CD4-positive, alpha-beta T cell treated with Interleukin-1 beta for 1 hour (primary cell): ENCODE data around the gene THAP8.

Experiments
- DNase-seq, 2 donors: peaks; one replicate each; pipeline ENCODE4 v3.0.0-alpha.2; 2020 to 2022

The THAP8 gene

DNA sequence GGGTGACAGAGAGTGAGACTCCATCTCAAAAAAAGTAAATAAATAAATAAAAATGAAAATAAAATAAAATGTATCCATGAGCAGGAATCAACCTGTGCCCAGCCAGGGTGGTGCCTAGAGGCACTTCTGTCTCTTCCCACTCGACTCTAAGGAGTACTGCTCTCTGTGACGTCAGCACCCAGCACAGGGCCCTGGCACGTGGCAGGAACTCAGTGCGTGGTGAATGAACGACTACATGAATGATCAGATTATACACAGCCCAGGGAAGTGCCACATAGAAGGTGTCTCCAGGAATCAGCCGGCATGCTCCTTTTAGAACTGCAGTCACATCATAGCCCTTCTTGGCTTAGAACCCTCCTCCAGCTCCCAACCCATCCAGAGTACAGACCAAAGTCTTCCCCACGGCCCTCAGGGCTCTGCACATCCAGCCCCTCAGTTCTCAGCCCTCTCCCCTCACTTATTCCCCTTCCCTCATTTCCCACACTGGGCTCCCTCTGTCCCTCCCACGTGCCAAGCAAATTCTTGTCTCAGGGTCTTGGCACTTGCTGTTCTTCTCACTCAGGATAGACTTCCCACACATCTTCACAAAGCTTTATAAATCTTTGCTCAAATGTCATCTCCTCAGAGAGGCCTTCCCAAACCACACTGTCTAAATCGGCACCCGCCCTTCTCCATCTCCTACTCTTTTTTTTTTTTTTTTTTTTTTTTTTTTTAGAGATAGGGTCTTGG, 25.6 kb downstream of the THAP8 start:
- no peak for DNase-seq

DNA sequence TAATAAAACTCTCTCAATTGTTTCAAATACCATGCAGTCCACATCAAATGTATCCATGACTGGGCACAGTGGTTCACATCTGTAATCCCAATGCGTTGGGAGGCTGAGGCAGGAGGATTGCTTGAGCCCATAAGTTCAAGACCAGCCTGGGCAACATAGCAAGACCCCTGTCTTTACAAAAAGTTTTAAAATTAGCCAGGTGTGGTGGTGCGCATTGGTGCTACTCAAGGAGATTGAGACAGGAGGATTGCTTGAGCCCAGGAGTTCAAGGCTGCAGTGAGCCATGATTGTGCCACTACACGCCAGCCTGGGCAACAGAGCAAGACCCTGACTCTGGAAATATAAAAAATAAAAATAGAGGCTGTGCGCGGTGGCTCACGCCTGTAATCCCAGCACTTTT, 26.4 kb downstream of the THAP8 start:
- DNase-seq, result no peak

DNA sequence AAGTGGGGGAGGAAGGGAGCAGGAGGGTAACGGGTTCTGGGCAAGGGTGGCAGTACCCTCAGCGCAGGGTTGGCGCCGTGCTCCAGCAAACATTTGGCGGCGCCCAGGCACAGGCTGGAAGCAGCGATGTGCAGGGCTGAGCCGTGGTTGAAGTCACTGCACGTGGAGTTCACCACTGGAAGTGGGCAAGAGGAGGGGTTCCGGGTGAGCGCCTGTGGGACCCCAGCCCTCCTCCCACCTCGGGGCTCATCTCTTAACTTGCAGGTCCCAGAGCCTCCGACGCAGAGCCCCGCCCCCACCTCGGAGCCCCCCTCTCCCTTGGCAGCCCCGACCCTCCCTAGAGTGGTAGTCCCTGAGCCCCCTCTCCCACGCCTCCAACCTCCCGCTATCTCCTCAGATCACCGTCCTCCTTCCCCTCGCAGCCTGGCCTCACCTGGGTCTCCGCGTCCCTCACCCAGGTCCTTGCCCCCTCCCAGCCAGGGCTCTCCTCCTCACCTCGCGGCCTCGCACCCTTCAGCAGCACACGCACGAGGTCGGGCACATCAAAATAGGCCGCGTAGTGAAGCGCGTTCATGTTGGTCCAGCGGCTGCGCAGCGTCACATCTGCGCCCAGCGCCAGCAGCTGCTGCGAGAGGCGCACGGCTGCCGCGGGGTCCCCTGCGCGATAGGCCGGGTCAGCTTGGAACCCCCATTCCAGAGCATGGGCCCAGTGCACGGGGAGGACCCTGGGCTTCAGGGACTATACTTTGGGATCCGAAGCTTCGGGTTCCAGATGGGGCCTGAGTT, 27.8 kb downstream of the THAP8 start:
- no peak for DNase-seq

DNA sequence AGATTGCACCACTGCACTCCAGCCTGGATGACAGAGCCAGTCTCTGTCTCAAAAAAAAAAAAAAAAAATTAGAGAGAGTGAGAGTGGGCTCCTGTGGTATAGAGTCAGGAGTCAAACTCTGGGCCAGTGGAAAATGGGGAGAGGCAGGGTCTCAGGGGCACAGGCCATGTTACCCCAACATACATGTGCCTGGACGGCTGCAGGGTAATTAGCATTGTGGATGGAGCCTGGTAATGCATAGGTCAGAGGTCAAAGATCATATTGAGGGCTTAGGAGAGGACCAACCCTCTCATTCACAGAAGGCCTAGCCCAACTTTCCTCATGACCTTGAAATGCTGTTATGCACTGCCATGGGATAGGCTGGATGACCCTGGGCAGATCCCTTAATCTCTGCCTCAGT, 28.5 kb downstream of the THAP8 start:
- DNase-seq, result no peak

DNA sequence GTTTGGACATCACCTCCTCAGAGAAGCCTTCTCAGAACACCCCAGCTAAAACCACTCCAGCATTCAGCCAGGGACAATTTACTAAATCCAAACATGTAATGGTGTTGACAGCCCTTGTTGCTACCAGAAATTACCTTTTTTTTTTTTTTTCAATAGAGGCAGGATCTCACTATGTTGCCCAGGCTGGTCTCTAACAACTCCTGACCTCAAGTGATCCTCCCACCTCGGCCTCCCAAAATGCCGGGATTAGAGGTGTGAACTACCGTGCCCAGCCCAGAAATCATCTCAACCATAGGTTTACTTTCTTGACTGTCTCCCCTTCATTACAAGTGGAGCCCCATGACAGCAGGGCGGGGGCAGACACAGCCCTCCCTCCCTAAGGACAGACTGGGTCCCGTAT, 30.7 kb downstream of the THAP8 start:
- no peak for DNase-seq

DNA sequence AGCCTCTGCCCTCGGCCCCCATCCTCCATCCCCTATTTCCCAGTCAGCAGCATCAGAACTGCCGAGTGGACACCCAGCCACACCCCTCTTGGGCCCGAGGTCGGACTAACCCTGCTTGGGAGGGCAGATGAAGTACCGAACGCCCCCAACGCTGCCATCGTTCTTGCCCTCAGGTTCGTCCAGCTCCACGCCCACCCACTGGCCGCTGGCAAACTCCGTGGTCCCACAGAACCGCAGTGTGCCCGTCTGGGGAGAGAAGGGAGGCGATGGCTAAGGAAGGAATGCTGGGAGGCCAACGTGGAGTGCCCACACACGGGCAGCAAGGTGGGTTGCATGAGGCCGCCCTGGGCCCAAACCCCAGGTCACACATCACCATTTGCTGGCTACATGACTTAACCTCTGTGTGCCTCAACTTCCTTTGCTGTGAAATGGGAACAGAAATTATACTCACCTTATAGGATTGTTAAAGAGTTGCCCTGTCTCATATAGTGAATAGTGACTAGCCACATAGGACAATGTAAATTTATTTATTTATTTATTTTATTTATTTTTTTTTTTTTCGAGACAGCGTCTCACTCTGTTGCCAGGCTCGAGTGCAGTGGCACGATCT, 34.9 kb downstream of the THAP8 start:
- DNase-seq, result no peak

DNA sequence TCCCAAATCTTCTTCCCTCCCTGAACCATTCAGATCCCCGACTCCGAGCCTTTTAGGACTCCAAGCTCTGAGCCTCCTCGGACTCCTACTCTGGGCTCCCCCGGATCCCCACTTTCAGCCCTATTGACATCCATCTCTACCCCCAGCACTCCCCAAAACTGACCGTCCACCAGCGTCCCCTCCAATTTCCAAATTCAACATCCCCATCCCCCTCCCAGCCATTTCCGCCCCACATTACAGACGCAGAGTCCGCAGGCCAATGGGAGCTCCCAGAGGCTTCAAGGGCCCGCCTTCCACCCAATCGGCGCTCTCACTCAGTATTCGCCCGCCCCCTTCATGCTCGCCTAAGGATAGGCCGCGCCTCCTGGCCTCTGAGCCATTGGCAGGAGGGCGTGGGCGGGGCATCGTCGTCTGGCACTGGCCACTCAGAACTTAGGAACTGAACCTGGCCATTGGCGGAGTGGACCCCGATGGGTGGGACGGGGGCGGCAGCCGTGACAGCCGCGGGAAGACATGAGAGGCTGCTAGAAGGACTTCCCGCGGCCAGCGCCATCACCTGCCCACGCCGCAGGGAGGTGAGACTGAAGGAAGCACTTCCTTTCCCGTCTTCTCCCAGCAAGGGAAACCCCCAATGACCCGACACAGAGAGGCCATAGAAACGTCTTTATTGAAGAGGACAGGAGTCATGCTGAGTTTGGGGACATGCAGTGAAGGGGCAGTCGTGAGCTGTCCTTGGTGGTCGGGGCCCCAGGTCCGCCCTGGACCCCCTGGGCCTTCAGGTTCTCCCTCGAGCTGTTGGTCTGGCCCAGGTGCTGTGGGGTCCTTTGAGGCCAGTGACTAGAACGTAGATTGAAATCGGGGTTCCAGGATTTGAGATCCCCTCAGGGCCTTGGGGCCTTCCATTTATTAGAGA, 39.8 kb downstream of the THAP8 start, which contains the start of gene ALKBH6:
TSS of gene ALKBH6 (minus strand) at position 202 of the 913 bp plus-strand sequence. CDS start 816 bp downstream, outside the sequence.
- DNase-seq, result peak; percentile 99

DNA sequence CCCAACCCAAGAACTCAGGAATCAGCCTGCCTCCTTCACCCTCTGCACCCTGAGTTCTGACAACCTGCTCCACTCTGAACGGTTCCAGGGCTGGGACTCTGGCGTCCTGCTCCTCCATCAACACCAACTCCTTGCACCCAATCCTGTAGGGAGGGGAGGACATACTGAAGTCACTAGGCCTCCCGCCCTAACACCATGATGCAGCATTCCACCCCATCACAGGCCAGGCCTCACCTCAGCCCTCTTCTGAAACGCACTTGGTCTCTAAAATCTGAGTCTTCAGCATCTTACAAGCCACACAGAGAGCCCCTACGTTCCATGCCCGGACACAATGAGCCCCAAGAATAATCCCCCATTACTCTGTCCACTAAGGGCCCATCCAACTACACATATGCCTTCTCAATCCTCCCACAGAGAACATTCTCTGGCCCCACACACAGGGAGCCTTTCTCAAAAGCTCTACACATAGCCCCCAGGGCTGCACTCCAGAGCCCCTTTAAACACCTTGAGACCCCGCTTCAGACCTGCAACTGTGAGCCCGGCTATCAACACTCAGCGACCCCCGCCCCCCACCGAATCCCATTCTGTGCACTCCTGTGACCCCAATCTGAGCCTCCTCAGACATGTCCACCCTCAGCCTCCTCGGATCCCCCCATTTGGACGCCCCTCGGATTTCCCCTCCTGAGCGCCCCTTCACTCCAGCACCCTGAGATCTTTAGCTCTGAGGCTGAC, 40.6 kb downstream of the THAP8 start:
- DNase-seq, result no peak

DNA sequence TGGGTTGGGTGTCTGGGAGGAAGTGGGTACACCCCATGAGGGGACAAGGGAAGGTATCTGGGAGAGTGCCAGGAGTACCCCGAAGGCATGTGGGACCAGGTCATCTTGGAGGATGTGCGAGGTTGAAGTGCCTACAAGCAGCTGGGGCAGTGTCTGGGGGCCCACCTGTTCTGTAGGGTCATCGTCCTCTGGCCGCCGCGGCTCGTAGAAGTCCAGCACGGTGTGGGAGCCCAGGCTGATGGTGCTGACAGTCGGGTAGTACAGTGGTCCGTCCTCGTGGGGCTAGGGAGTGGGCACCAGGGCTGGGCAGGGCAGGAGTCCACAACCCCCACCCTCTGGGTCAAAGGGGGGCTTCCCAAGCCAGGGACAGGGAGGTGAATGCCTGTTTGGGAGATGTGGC, 43.7 kb downstream of the THAP8 start:
- no peak for DNase-seq

DNA sequence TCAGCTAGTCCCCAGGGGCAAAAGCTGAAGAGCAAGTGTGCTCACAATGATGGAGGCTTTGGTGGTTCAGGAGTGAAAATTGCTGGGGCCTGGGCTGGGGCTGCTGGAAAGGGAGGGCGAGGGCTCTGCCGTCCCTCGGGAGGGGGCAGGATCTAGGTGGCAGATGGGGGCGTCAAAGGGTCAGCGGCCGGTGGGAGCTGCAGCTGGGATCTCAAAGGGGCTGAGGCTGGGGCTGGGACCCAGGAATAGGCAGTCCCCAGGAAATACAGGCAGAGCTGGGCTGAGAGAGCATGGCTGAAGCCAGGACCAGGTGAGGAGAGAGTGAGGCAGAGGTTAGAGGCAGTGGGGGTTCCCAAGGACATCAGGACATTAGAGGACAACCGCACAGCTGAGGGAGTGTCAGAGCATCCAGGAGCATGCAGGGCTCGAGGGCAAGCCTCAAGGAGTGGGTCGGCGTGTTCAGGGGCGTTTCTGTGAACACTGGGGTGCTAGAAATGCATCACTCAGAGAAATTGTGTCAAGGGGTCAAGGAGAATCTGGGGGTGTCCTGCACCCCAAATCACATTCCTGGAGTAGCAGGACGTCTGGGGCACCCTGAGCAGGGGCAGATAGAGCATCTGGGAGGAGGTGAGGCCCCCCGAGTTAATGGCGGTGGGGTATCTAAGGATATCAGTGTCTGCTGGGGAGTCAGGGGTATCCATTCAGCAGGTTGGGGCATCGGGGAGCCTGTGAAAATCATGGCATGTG, 44.3 kb downstream of the THAP8 start:
- DNase-seq, result no peak

DNA sequence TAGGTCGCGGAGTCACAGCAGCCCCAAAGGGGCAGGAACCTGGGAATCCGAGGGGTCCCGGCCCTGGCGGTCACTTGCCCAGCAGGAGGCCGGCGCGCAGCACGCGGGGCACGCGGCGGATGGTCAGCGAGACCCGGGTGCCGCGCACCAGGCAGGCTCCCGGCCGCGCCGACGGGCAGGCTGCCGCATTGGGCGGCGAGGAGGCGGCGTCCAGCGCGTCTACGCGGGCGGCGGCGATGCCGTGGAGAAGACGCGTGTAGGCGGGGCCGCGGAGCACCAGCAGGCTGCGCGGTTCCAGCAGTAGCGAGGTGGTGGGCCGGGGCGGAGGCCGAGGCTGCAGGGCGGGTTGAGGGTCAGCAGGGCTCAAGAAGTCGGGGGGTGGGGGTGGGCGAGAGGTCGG, 44.9 kb downstream of the THAP8 start:
- DNase-seq, result peak; percentile 24 to 39

DNA sequence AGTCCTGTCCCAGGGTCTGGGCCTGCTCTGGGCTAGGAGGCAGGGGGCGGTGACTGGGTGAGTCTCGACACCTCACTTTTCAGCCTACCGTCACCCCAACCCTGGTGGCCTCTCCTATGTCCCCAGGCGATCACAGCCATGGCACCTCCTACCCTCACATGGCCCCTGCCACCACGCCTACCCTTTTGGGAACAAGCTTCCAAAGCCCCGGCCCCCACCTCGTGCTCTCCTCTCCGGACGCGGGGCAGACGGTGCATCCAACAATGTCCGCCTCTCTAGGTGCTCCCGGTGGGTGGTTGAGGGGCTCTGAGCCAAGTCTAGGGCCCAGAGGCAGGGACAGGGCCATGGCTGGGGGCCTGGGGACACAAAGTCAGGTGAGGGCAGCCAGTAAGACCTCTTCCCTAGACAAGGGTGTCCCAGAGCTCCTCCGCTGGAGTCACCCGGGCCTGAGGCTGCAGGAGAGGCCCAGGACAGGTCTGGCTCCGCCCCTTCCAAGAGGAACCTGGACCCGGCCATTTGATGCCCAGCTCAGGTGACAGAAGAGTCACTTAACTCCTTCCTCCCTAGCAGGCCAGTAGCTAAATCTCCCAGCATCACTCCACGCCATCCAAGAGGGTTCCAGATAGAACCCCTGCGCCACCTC, 45.6 kb downstream of the THAP8 start, which contains the start of gene SYNE4:
TSS of gene SYNE4 (minus strand) at position 478 of the 643 bp plus-strand sequence. CDS start at position 346, 132 bp downstream.
- DNase-seq, result no peak

DNA sequence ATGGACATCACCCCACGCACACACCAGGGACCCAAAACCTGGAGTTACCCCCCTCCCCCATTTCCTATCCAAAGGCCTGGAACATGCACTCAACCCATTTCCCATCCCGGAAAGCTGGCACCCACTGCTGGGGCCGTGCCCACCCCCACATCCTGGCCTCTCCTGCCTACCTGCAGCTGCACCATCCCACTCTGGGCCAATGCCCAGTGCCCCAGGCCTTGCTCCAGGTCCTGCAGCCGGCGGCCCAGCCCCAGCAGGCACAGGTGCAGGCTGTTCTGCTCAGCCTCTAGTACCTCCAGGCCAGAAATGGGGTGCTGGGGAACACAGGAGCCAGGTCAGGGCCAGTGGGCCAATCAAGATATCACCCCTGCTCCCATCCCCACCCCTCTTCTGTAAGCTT, 47.1 kb downstream of the THAP8 start:
- DNase-seq, result no peak

DNA sequence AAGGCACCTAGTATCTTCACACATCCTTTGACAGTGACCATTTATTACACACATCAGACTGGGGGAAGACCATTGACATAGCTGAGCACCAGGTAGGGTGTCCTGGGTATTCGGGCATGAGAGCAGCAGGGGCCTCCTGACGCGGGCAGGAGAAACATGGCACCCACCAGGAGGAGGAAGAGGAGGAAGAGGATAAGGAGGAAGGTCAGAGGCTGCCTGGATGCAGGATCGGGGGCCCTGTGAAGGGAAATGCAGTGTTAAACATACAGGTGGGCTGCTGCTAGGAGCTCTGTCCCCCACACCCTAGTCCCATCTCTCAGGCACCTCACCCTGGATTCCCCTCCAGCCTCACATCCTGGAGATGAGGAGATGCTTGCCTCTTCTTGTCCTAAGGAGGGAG, 50.8 kb downstream of the THAP8 start:
- no peak for DNase-seq

DNA sequence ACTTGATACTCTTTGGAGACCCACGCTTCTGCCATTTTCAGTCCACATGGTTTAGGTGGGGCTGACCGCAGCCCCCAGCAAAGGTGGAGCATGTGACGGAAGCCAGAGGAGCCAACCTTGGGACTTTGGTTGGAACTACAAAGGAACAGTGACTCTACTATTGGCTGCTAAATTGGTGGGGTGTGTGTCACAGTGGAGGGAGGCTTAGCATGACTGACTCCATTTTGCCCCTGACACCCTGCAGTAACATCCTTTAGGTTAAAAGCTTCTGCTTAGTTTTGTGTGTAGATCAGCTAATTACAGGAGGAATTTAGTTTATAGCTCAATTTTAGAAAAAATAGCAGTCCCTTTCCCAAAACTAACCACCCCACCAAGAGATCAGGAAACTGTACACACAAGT, 52.5 kb downstream of the THAP8 start:
- no peak for DNase-seq

DNA sequence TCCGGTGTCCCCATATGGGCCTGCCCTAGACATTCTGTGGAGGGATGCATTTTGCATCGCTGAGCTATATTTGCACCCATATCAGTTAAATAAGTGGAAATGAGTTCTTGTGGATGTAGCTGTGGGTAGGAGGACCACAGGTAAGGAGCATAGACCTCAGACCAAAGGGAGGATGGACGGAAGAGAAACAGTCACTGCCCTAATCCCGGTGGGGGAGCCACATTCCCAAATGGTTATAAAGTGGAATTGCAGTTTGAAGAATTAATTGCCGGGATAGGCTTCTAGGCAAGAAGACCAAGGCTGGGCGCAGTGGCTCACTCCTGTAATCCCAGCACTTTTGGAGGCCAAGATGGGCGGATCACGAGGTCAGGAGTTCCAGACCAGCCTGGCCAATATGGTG, 57.3 kb downstream of the THAP8 start:
- no peak for DNase-seq

DNA sequence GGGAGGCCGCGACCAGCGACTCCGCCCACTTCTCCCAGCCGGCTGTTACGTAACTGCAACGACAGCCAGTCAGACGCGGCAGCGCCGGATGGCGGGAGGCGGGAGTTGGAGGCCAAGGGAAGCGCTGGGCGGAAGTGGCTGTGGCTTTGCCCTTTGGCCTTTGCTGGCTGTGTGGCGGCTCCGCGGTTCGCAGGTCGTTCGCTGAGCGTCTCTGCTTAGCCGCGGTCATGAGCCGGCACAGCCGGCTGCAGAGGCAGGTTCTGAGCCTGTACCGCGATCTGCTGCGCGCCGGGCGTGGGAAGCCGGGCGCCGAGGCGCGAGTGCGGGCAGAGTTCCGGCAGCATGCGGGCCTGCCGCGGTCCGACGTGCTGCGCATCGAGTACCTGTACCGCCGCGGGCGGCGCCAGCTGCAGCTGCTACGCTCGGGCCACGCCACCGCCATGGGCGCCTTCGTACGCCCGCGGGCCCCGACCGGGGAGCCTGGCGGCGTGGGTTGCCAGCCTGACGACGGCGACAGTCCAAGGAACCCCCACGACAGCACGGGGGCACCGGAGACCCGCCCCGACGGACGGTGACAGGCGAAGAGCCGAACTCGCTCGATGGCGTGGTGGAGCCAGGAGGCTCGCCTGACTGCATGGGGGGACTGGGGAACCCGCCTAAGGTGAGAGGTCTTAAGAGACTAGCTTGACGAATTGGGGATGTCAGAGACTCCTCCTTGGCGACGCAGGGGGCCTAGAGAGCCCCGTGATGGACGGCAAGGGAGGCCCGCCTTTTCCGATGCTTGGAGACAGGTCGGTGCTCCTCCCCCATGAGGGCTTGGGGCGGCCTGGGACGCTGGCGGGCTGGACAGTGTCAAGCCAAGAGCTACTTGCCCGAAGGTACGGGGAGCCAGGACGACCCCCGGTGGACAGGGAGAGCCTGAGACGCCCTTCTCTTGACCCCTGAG, 58.8 kb downstream of the THAP8 start, which contains the start of gene SDHAF1:
TSS of gene SDHAF1 (plus strand) at position 141 of the 946 bp plus-strand sequence. CDS start at position 228, 87 bp downstream.
- peak; percentile 92 to 93 for DNase-seq

DNA sequence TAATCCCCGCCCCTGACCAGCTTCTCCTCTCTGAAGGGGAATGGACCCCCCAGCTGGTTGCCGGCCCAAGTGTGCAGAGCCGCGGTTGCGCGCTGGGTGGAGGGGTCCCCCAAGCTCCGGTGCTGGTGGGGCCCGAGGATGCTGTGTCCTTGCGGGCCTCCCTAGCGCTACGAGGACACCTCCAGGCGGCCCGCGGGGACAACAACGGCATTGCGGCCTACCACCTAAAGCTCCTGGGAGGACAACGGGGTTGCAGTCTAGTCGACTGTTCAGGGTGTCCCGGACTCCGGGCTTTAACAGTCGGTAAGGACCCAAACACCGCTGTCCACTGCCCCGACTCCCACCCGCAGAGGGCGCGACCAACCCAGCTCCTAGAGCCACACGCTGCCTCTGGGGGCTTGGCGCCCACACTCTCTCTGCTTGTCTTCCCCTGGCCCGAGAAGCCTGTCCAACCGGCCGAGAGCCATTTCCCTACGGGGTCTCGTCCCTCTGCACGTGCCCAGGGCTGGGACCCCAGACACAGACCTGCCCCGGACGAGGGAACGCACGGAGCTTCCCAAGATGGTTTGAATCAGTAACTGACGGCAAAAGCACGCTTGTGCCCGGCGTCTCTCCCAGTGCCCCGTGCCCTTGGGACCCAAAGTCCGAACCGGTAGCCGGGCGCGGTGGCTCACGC, 60.0 kb downstream of the THAP8 start:
- DNase-seq, result no peak
